Fibroblast of the aortic adventitia (primary cell): Measurements from ENCODE around the gene CAMKK1. TPM values are rescaled to one million over a fixed set of nuclear protein-coding genes. Genes with fewer than 3 reads are reported as not detected.

Experiments
- DNase-seq: peaks from one replicate; pipeline ENCODE4 v3.0.0-alpha.2; 2010; ENCODE audit warnings: low read depth
- H3K4me3 ChIP-seq: 2 replicates; pipeline ENCODE4 v1.5.1; 2011; ENCODE audit warnings: low read depth, mild to moderate bottlenecking, control low read depth, low read length, moderate library complexity
- CTCF ChIP-seq: IDR thresholded peaks from 2 replicates; pipeline ENCODE4 v1.5.1; 2011; ENCODE audit warnings: mild to moderate bottlenecking, low read length, control low read depth, inconsistent platforms; ENCODE audit not compliant: insufficient read depth
- total RNA-seq: library from RNA; depleted of rRNA; stranded (reverse); fragments of >200 nt; gene quantifications from 2 replicates; pipeline ENCODE4 v1.2.3, GENCODE V29; 2012; ENCODE audit warnings: low replicate concordance

Gene CAMKK1
- total RNA-seq, 1 donor, result 17.7 TPM

- no peak for DNase-seq
- no peak for TF ChIP-seq CTCF
- no peak overlapping the region for H3K4me3 ChIP-seq
These were observed 76.9 kb downstream of the CAMKK1 start for GRCh38 chr17:3815925-3816324.

- DNase-seq, result no peak
- TF ChIP-seq CTCF, result no peak
- H3K4me3 ChIP-seq, result no peak overlapping the region
These were observed 77.7 kb downstream of the CAMKK1 start for GRCh38 chr17:3815122-3815521.

GRCh38 chr17:3814361-3814760 is 78.5 kb downstream of the CAMKK1 start:
- no peak overlapping the region for H3K4me3 ChIP-seq
- no peak for DNase-seq
- TF ChIP-seq CTCF, result no peak

GRCh38 chr17:3813171-3813570 is 79.7 kb downstream of the CAMKK1 start:
- DNase-seq, result no peak
- TF ChIP-seq CTCF, result no peak

GRCh38 chr17:3812771-3813170 is 80.1 kb downstream of the CAMKK1 start:
- no peak overlapping the region for H3K4me3 ChIP-seq
- TF ChIP-seq CTCF, result no peak
- no peak for DNase-seq

More at GRCh38 chr17:3813171-3813570, 79.7 kb downstream of the CAMKK1 start:
- H3K4me3 ChIP-seq, result no peak overlapping the region

GRCh38 chr17:3812284-3812683 is 80.6 kb downstream of the CAMKK1 start:
- no peak for TF ChIP-seq CTCF
- DNase-seq, result no peak
- no peak overlapping the region for H3K4me3 ChIP-seq

Other genes with a start within 250 kb of the CAMKK1 start
- 87.5 and 222 TPM in 2 replicates for gene TAX1BP3, start 224.5 kb downstream of the CAMKK1 start, total RNA-seq
- 17.9 TPM in 1 of 2 replicates, not detected in the other for gene EMC6, start 224.2 kb downstream of the CAMKK1 start, total RNA-seq
- gene P2RX5, start 196.9 kb downstream of the CAMKK1 start, total RNA-seq, result 0.27 and 1.2 TPM in 2 replicates
- 0.49 and 10.5 TPM in 2 replicates for gene HASPIN, start 169.2 kb downstream of the CAMKK1 start, total RNA-seq
- 19.7 and 37.4 TPM in 2 replicates for gene ITGAE, start 91.9 kb downstream of the CAMKK1 start, total RNA-seq
- gene NCBP3, start 46.8 kb downstream of the CAMKK1 start, total RNA-seq, result 17.1 and 22.9 TPM in 2 replicates
- gene P2RX1, start 23.4 kb upstream of the CAMKK1 start, total RNA-seq, result not detected in 2 replicates
- 2.0 and 2.3 TPM in 2 replicates for gene ATP2A3, start 71.4 kb upstream of the CAMKK1 start, total RNA-seq
- gene ZZEF1, start 250.0 kb upstream of the CAMKK1 start, total RNA-seq, result 39.4 and 41.4 TPM in 2 replicates